SKM-1 treated with dmso at 0.1 percent for 144 hours (cell line): ENCODE results near the gene NDUFAF3.

Experiments used
- DNase-seq: peaks from one replicate; lab custom pipeline; 2025; ENCODE audit not compliant: unreplicated experiment; lab: John Stamatoyannopoulos, UW

NDUFAF3 gene

DNA sequence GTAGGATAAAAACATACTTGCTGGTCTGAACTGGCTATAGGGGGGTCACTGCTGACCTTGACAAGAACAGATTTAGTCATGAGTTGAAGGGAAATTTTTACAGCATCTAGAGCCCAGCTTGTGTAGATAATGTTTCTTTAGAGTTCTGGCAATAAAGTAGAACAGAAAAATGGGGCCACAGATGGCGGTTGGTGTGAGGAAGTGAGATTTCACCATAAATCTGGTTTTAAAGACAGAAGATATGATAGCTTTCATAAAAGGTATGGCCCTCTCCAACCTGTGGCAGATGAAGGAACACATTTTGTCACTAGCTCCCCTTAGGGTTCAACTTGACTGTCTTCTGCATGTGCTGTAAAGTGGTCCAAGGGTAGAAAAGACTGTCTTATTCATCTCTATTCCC, 31.6 kb downstream of the NDUFAF3 start:
- no peak for DNase-seq

DNA sequence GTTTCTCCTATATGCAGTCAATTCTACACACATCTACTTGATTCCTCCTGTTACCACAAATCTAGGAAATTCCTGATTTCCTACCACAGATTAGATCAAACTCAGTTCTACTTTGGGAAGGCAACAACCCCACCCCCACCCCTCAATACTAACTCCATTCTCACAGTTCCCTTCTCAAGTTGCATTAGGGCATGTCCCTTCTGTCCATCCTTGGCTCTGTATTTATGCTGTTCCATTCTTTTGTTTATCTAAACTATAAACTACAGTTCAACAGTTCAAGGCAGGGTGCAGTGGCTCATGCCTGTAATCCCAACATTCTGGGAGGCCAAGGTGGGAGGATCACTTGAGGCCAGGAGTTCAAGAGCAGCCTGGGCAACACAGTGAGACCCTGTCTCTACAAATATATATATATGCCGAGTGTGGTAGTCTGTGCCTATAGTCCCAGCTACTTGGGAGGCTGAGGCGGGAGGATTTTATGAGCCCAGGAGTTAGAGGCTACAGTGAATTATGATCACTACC, 32.5 kb downstream of the NDUFAF3 start:
- DNase-seq = no peak

DNA sequence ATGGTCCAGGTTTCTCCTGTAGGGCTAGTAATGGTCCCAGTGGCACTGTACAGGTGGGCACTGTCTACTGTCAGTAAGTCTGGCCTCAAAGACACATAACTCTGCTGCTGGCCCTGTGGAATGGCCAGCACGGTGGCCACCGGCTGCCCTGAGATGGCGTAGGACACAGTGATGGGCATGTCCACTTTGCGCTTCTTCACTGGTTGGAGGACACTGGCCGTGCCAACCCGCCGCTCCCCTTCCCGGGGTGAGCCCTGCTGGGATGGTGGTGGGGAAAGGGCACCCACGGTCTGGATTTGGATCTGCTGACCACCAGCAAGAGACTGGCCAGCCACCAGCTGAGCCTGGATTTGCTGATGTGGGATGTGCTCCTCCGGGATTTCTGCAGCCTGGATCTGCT, 35.3 kb downstream of the NDUFAF3 start:
- no peak for DNase-seq

DNA sequence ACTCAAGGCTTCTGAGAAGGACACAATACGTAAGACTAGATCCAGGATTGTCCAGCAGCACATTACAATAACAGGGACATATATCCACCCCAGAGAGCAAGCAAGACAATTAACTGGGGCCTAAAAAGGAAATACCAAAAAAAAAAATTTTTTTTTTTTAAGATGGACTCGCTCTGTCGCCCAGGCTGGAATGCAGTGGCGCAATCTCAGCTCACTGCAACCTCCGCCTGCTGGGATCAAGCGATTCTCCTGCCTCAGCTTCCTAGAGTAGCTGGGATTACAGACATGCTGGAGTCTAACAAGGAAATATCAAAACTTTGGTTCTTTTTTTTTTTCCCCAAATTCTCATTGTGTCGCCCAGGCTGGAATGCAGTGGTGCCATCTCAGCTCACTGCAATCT, 36.1 kb downstream of the NDUFAF3 start:
- DNase-seq = no peak
